ENCODE measurements around the gene PAPOLG.
"Not testable (repeated sequence)": the region's sequence is repeated elsewhere in the genome, so short reads cannot be mapped to it uniquely, and the experiment has no call there.

The PAPOLG gene

DNA sequence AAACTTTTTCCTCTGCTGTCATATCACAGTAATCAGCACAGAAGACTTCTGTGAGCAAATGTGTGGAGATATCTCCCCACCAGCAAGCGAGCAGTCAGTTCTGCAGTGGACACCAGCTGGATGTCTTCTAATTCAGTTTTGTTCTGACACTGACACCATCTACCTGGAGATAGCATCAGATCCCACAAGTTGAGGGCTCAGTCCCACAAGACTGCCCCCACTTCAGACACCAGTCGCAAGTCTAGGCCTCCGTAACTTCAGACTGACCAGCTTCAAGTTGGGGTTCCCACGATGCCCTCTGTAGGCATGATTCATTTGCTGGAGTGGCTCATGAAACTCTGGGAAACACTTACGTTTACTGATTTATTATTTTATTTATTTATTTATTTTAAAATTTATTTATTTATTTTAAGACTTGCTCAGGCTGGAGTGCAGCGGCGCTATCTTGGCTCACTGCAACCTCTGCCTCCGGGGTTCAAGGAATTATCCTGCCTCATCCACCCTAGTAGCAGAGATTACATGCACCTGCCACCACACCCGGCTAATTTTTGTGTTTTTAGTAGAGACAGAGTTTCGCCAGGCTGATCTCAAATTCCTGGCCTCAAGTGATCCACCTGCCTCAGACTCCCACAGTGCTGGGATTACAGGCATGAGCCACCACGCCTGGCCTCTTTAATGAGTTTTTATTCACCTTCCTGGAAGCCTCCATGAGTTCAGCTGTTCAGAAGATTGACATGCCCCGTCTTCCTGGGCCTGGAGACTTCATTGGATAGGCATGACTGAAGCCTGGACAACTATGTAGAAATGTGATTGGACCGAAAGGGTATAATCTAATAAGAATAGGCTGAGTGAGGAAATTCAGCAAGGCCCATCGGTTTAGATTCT is 55.7 kb downstream of the PAPOLG start:
- H2AK5ac ChIP-seq (ENCODE audit: low read length), result no peak overlapping the region
- H3K79me1 ChIP-seq (ENCODE audit: low read length), result no peaks in the 10 kb centered on the region
- H3K27ac ChIP-seq (ENCODE audit: low read depth, low read length), result no peak overlapping the region
- H3K56ac ChIP-seq (ENCODE audit: low read length), result no peak overlapping the region
- H3K36me3 ChIP-seq (ENCODE audit: control insufficient read depth, insufficient read depth, low read length), result no peaks in the 10 kb centered on the region
- H2BK15ac ChIP-seq (replicated peaks; ENCODE audit: low read depth), result no peak overlapping the region
- no peaks in the 10 kb centered on the region for H3K79me2 ChIP-seq (ENCODE audit: control insufficient read depth, insufficient read depth, low read length)
- no peak overlapping the region for H3K4me2 ChIP-seq (ENCODE audit: low read length)
- no peak for DNase-seq
- H3K4me3 ChIP-seq (ENCODE audit: low read length), result no peak overlapping the region
- H3K23ac ChIP-seq (ENCODE audit: low read length), result no peak overlapping the region
- WGBS (ENCODE audit: extremely low coverage, insufficient coverage, low lambda C conversion rate), result no CpG with 5 or more reads among the region's 14 CpGs
- H3K4me1 ChIP-seq (ENCODE audit: control insufficient read depth, low read depth, low read length), result no peaks in the 10 kb centered on the region
- no peak overlapping the region for H4K5ac ChIP-seq (ENCODE audit: low read length)
- H3K4ac ChIP-seq (ENCODE audit: low read depth, low read length), result no peak overlapping the region
- H2BK120ac ChIP-seq (ENCODE audit: low read depth, low read length), result no peak overlapping the region
- no peak overlapping the region for H2BK5ac ChIP-seq (ENCODE audit: low read length)
- H3K27me3 ChIP-seq (ENCODE audit: insufficient read depth, low read length, poor library complexity), result no peaks in the 10 kb centered on the region
- no peak overlapping the region for H3K18ac ChIP-seq (ENCODE audit: low read length)
- H3K9ac ChIP-seq (ENCODE audit: low read length), result no peak overlapping the region
- H4K8ac ChIP-seq (ENCODE audit: low read depth, low read length), result no peak overlapping the region

DNA sequence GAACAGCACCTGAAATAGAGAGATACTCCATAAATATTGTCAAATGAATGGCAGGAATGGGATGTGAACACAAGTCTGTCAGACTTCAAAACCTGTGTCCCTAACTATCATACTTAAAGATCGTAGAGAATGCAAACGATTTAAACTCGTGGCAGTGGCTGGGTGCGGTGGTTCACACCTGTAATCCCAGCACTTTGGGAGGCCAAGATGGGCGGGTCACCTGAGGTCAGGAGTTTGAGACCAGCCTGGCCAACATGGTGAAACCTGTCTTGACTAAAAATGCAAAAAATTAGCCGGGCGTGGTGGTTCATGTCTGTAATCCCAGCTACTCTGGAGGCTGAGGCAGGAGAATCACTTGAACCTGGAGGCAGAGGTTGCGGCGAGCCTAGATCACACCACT is 61.1 kb downstream of the PAPOLG start:
- H2BK15ac ChIP-seq (replicated peaks; ENCODE audit: low read depth); H3K4ac ChIP-seq (ENCODE audit: low read depth, low read length); H3K9ac ChIP-seq (ENCODE audit: low read length); H3K36me3 ChIP-seq (ENCODE audit: control insufficient read depth, insufficient read depth, low read length); DNase-seq; H3K27me3 ChIP-seq (ENCODE audit: insufficient read depth, low read length, poor library complexity); H4K8ac ChIP-seq (ENCODE audit: low read depth, low read length); H3K4me2 ChIP-seq (ENCODE audit: low read length); H3K56ac ChIP-seq (ENCODE audit: low read length); H3K79me1 ChIP-seq (ENCODE audit: low read length); H3K23ac ChIP-seq (ENCODE audit: low read length); H2BK5ac ChIP-seq (ENCODE audit: low read length); H3K4me1 ChIP-seq (ENCODE audit: control insufficient read depth, low read depth, low read length); H3K27ac ChIP-seq (ENCODE audit: low read depth, low read length); H2BK120ac ChIP-seq (ENCODE audit: low read depth, low read length); H3K18ac ChIP-seq (ENCODE audit: low read length); H3K79me2 ChIP-seq (ENCODE audit: control insufficient read depth, insufficient read depth, low read length); H4K5ac ChIP-seq (ENCODE audit: low read length); H3K4me3 ChIP-seq (ENCODE audit: low read length); H2AK5ac ChIP-seq (ENCODE audit: low read length): not testable (repeated sequence)
- WGBS (ENCODE audit: extremely low coverage, insufficient coverage, low lambda C conversion rate), result no CpG with 5 or more reads among the region's 9 CpGs

- no peak overlapping the region for H2AK5ac ChIP-seq (ENCODE audit: low read length)
- no peak overlapping the region for H3K18ac ChIP-seq (ENCODE audit: low read length)
- no peak overlapping the region for H3K23ac ChIP-seq (ENCODE audit: low read length)
- no peak overlapping the region for H3K4me2 ChIP-seq (ENCODE audit: low read length)
- no peak overlapping the region for H2BK15ac ChIP-seq (replicated peaks; ENCODE audit: low read depth)
- no peak overlapping the region for H3K9ac ChIP-seq (ENCODE audit: low read length)
- H3K4me1 ChIP-seq (ENCODE audit: control insufficient read depth, low read depth, low read length), result no peaks in the 10 kb centered on the region
- DNase-seq, result peak; percentile 13
- H4K5ac ChIP-seq (ENCODE audit: low read length), result no peak overlapping the region
- H3K79me2 ChIP-seq (ENCODE audit: control insufficient read depth, insufficient read depth, low read length), result no peaks in the 10 kb centered on the region
- no peak overlapping the region for H3K4me3 ChIP-seq (ENCODE audit: low read length)
- no peak overlapping the region for H3K4ac ChIP-seq (ENCODE audit: low read depth, low read length)
- no peaks in the 10 kb centered on the region for H3K27me3 ChIP-seq (ENCODE audit: insufficient read depth, low read length, poor library complexity)
- WGBS (ENCODE audit: extremely low coverage, insufficient coverage, low lambda C conversion rate), result no CpG with 5 or more reads among the region's 4 CpGs
- H3K56ac ChIP-seq (ENCODE audit: low read length), result no peak overlapping the region
- H2BK5ac ChIP-seq (ENCODE audit: low read length), result no peak overlapping the region
- no peaks in the 10 kb centered on the region for H3K36me3 ChIP-seq (ENCODE audit: control insufficient read depth, insufficient read depth, low read length)
- no peak overlapping the region for H3K27ac ChIP-seq (ENCODE audit: low read depth, low read length)
- H2BK120ac ChIP-seq (ENCODE audit: low read depth, low read length), result no peak overlapping the region
- no peaks in the 10 kb centered on the region for H3K79me1 ChIP-seq (ENCODE audit: low read length)
- no peak overlapping the region for H4K8ac ChIP-seq (ENCODE audit: low read depth, low read length)
These were observed 62.2 kb downstream of the PAPOLG start for GRCh38 chr2:60818272-60818671.

DNA sequence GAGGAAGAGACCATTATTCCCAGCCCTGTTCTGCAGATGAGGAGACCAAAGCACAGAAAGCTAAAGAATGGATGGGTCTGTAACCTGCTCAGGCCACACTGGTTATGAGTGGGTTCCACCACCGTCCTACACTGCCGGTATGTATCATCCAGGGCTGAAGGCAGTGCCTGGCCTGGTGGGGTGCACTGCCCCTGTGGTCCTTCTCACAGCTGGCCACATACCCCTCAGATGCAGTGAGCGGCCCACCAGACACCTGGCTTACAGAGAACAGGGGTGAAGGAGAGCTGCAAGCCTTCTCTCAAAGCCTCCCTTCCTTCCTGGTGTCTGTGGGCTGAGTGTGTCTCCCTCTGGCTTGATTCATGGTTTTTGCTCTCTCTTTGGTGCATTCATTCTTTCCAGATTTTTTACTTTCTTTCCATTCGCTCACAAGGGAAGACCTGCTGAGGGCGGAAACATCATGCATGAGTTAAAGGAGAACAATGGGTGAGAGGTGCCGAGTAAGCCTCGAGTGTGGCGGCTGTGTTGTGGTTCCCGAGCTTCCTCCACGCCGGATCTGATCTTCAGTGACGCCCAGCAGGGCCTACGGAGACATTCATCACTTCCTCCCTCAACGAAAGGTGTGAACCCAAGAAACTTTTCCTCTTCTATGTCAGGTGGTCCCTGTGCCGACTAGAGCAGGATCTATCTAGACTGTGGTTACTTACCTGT is 63.2 kb downstream of the PAPOLG start:
- no peak overlapping the region for H4K8ac ChIP-seq (ENCODE audit: low read depth, low read length)
- no peak overlapping the region for H4K5ac ChIP-seq (ENCODE audit: low read length)
- no peak overlapping the region for H3K4me2 ChIP-seq (ENCODE audit: low read length)
- H2BK120ac ChIP-seq (ENCODE audit: low read depth, low read length), result no peak overlapping the region
- H3K36me3 ChIP-seq (ENCODE audit: control insufficient read depth, insufficient read depth, low read length), result no peaks in the 10 kb centered on the region
- H2BK15ac ChIP-seq (replicated peaks; ENCODE audit: low read depth), result no peak overlapping the region
- WGBS (ENCODE audit: extremely low coverage, insufficient coverage, low lambda C conversion rate), result no CpG with 5 or more reads among the region's 15 CpGs
- no peaks in the 10 kb centered on the region for H3K79me2 ChIP-seq (ENCODE audit: control insufficient read depth, insufficient read depth, low read length)
- no peak overlapping the region for H3K9ac ChIP-seq (ENCODE audit: low read length)
- no peaks in the 10 kb centered on the region for H3K27me3 ChIP-seq (ENCODE audit: insufficient read depth, low read length, poor library complexity)
- no peak overlapping the region for H3K4ac ChIP-seq (ENCODE audit: low read depth, low read length)
- no peaks in the 10 kb centered on the region for H3K4me1 ChIP-seq (ENCODE audit: control insufficient read depth, low read depth, low read length)
- no peaks in the 10 kb centered on the region for H3K79me1 ChIP-seq (ENCODE audit: low read length)
- H3K56ac ChIP-seq (ENCODE audit: low read length), result no peak overlapping the region
- H3K4me3 ChIP-seq (ENCODE audit: low read length), result no peak overlapping the region
- no peak overlapping the region for H3K23ac ChIP-seq (ENCODE audit: low read length)
- H3K18ac ChIP-seq (ENCODE audit: low read length), result no peak overlapping the region
- H2BK5ac ChIP-seq (ENCODE audit: low read length), result no peak overlapping the region
- no peak overlapping the region for H2AK5ac ChIP-seq (ENCODE audit: low read length)
- H3K27ac ChIP-seq (ENCODE audit: low read depth, low read length), result no peak overlapping the region
- DNase-seq, result peak; percentile 20

- Histone ChIP-seq H3K4me1 (ENCODE audit: control insufficient read depth, low read depth, low read length) (no peaks in the 10 kb centered on the region), H3K36me3 (ENCODE audit: control insufficient read depth, insufficient read depth, low read length) (no peaks in the 10 kb centered on the region), H3K18ac (ENCODE audit: low read length) (no peak overlapping the region), H4K5ac (ENCODE audit: low read length) (no peak overlapping the region), H3K9ac (ENCODE audit: low read length) (no peak overlapping the region), H4K8ac (ENCODE audit: low read depth, low read length) (no peak overlapping the region), H2BK15ac (replicated peaks; ENCODE audit: low read depth) (no peak overlapping the region), H3K27ac (ENCODE audit: low read depth, low read length) (no peak overlapping the region), H3K27me3 (ENCODE audit: insufficient read depth, low read length, poor library complexity) (no peaks in the 10 kb centered on the region), H2AK5ac (ENCODE audit: low read length) (no peak overlapping the region), H2BK120ac (ENCODE audit: low read depth, low read length) (no peak overlapping the region), H3K56ac (ENCODE audit: low read length) (no peak overlapping the region), H2BK5ac (ENCODE audit: low read length) (no peak overlapping the region), H3K4me2 (ENCODE audit: low read length) (no peak overlapping the region), H3K23ac (ENCODE audit: low read length) (no peak overlapping the region), H3K4ac (ENCODE audit: low read depth, low read length) (no peak overlapping the region), H3K79me1 (ENCODE audit: low read length) (no peaks in the 10 kb centered on the region), H3K4me3 (ENCODE audit: low read length) (no peak overlapping the region), H3K79me2 (ENCODE audit: control insufficient read depth, insufficient read depth, low read length) (no peaks in the 10 kb centered on the region)
- WGBS (ENCODE audit: extremely low coverage, insufficient coverage, low lambda C conversion rate), result no CpG with 5 or more reads among the region's 13 CpGs
- DNase-seq, result no peak
These were observed 63.9 kb downstream of the PAPOLG start for GRCh38 chr2:60819936-60820335.

Data from mesendoderm (in vitro differentiated cells).